Peyer's patch (tissue), 4 donors: ENCODE results near the gene SLX4IP. TPM values are rescaled to one million over a fixed set of nuclear protein-coding genes. Genes with fewer than 3 reads are reported as not detected.
A peak's percentile ranks its signal among the peaks of the same experiment; 100 is the strongest.

Experiments
- DNase-seq, 3 donors: peaks; one replicate each; pipeline ENCODE4 v3.0.0-alpha.2; 2017 to 2019
- H3K27ac ChIP-seq, 4 donors: fragments of 200-600 bp; sonication (generic); one replicate each; pipeline ENCODE4 v1.5.1; 2016 to 2019
- H3K27me3 ChIP-seq, 2 donors: fragments of 200-600 bp; sonication (generic); one replicate each; pipeline ENCODE4 v1.5.1; 2019
- H3K36me3 ChIP-seq, 3 donors: fragments of 200-600 bp; sonication (generic); one replicate each; pipeline ENCODE4 v1.5.1; 2016 to 2019
- H3K4me1 ChIP-seq, 4 donors: fragments of 200-600 bp; sonication (generic); one replicate each; pipeline ENCODE4 v1.5.1; 2016 to 2019
- H3K4me3 ChIP-seq, 4 donors: fragments of 200-600 bp; sonication (generic); 1 replicate in 3 of 4; 2 replicates in 1 of 4; pipeline ENCODE4 v1.5.1; 2016 to 2019; ENCODE audit warnings: mild to moderate bottlenecking in 1 of 4
- H3K9me3 ChIP-seq, 4 donors: fragments of 200-600 bp; sonication (generic); one replicate each; pipeline ENCODE4 v1.5.1; 2016 to 2019; ENCODE audit warnings: mild to moderate bottlenecking in 1 of 4
- POLR2A ChIP-seq, 2 donors: fragments of 450-650 bp; IDR thresholded peaks; one replicate each; pipeline ENCODE4 v1.5.1; 2017; ENCODE audit warnings: antibody characterized with exemption in 2 of 2, mild to moderate bottlenecking in 2 of 2, moderate library complexity in 2 of 2
- total RNA-seq, 4 donors: library from RNA; depleted of rRNA; stranded (reverse); fragments of >200 nt; gene quantifications; one replicate each; pipeline ENCODE4 v1.1.0, GENCODE V29; 2016
- TF ChIP-seq, protein P1 (sequence below), 6 experiments: fragments of 450-650 bp in 4 of 6; fragments of 200-600 bp in 2 of 6; sonication (generic) in 1 of 6; IDR thresholded peaks; one replicate each; pipeline ENCODE4 v1.5.1; 2017 to 2019; ENCODE audit warnings: antibody characterized with exemption in 6 of 6, mild to moderate bottlenecking in 3 of 6, moderate library complexity in 1 of 6

SLX4IP gene
- total RNA-seq, 4 donors from 2014 or later, result 6.1 to 9.0 (median 7.9) TPM

DNA sequence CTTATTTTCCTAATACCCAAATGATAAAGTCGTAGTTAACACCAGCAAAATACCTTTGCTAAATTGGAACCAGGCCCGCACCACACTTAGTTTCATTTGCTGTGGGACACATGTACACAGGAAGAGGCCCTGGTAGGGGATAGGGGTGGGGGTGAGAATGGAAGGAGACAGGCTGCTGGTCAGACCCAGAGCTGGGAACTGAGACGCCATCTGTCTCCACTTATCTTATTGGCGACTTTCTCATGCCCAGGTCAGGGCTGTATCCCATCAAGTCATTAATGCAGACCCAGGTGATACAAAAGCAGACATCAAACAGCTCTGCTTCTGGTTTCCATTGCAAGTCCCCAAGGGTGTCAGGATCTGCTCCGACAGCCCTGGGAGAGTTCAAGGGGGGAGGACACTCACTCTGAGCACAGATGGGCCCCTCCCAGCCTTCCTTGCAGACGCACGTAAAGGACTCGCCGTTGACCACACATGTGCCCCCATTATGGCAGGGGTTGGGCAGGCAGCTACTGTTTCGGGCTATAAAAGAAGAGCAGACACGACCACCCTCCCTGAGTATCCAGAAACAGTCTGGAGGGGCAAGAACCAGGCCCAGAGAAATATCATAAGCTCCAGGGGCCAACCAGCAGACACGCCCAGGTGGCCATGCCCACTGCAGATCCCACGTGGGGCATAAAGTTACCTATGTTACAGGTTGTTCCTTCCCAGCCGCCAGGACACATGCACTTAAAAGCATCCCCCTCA is 209.5 kb downstream of the SLX4IP start:
- H3K27ac ChIP-seq, result no peak overlapping the region
- no peaks in the 10 kb centered on the region for H3K27me3 ChIP-seq
- TF ChIP-seq, protein P1, sequence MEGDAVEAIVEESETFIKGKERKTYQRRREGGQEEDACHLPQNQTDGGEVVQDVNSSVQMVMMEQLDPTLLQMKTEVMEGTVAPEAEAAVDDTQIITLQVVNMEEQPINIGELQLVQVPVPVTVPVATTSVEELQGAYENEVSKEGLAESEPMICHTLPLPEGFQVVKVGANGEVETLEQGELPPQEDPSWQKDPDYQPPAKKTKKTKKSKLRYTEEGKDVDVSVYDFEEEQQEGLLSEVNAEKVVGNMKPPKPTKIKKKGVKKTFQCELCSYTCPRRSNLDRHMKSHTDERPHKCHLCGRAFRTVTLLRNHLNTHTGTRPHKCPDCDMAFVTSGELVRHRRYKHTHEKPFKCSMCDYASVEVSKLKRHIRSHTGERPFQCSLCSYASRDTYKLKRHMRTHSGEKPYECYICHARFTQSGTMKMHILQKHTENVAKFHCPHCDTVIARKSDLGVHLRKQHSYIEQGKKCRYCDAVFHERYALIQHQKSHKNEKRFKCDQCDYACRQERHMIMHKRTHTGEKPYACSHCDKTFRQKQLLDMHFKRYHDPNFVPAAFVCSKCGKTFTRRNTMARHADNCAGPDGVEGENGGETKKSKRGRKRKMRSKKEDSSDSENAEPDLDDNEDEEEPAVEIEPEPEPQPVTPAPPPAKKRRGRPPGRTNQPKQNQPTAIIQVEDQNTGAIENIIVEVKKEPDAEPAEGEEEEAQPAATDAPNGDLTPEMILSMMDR (IDR thresholded peaks at IDR 0.05), result no peak
- TF ChIP-seq POLR2A (IDR thresholded peaks at IDR 0.05), result no peak
- H3K4me3 ChIP-seq, result no peak overlapping the region
- H3K4me1 ChIP-seq, result no peaks in the 10 kb centered on the region
- peaks cover 0 to 98% (median 0%) of the 10 kb centered on the region in 3 donors for H3K36me3 ChIP-seq
- H3K9me3 ChIP-seq, result no peaks in the 10 kb centered on the region
- peak in 1 of 3 donors; percentile 40 for DNase-seq

DNA sequence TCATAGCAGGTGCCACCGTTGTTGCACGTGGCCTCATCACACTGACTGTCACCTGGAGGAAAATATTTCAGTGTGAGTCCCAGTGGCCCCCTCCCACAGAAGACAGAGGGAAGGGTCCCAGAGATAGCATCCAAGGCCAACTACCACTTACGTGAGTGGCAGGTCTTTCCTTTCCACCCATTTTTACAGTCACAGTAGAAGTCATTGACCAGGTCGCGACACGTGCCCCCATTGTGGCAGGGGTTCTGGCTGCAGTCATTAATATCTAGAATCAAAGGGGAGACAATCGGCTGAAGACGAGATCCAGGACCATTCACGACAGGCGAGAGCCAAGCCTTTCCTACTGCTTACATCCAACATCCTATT is 210.1 kb downstream of the SLX4IP start:
- H3K9me3 ChIP-seq, result no peaks in the 10 kb centered on the region
- H3K4me3 ChIP-seq, result no peak overlapping the region
- no peaks in the 10 kb centered on the region for H3K4me1 ChIP-seq
- H3K27me3 ChIP-seq, result no peaks in the 10 kb centered on the region
- peaks cover 0 to 98% (median 0%) of the 10 kb centered on the region in 3 donors for H3K36me3 ChIP-seq
- TF ChIP-seq, protein P1 (IDR thresholded peaks at IDR 0.05), result no peak
- no peak for TF ChIP-seq POLR2A (IDR thresholded peaks at IDR 0.05)
- H3K27ac ChIP-seq, result no peak overlapping the region
- peak in 1 of 3 donors; percentile 34 for DNase-seq

DNA sequence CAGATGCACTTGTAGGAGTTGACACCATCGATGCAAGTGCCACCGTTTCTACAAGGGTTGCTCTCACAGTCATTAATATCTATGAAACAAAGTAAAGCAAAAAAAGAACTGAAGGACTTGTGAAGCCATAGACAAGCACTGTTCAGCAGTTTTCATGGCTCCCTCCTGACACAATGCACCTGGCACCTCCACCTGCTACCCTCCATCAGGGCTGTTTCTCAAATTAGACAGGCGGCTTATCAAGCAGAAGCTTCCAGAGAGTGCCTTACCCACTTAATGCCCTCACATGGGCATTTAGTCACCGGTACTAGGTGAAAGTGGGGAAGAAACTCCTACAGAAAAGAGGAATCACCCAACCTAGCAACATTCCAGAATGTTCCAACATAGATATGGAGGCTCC is 210.9 kb downstream of the SLX4IP start:
- no peak for TF ChIP-seq POLR2A (IDR thresholded peaks at IDR 0.05)
- TF ChIP-seq, protein P1 (IDR thresholded peaks at IDR 0.05), result no peak
- Histone ChIP-seq H3K27me3 (no peaks in the 10 kb centered on the region), H3K4me1 (peaks cover 0 to 1% (median 0%) of the 10 kb centered on the region in 4 donors), H3K4me3 (no peak overlapping the region), H3K9me3 (no peaks in the 10 kb centered on the region), H3K27ac (no peak overlapping the region), H3K36me3 (peaks cover 0 to 99% (median 0%) of the 10 kb centered on the region in 3 donors)
- DNase-seq, result peak in 1 of 3 donors; percentile 31

DNA sequence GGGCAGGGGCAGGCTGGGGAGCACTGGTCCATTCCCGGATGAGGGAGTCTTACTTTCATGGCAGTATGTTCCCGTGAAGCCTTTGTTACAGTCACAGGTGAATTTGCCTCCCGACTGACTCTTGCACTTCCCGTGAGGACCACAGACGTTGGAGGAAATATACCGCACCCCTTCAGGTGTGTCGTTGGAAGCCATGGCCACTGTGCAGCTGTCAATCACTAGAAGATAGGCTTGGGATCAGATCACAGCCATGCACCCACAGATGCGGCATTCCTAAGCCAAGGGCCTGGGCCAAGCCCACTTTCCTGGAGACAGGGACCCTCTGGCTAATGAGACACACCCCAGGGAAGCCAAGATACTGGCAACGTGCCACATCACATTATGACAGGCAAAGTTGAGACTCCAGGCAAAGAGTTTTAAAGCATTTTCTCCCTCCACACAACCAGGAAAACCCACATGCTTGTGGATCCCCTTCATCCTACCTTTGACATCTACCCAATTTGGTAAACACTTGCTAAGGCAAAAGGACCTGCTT is 211.8 kb downstream of the SLX4IP start:
- peaks cover 0 to 99% (median 0%) of the 10 kb centered on the region in 3 donors for H3K36me3 ChIP-seq
- TF ChIP-seq, protein P1 (IDR thresholded peaks at IDR 0.05), result no peak
- no peak for TF ChIP-seq POLR2A (IDR thresholded peaks at IDR 0.05)

DNA sequence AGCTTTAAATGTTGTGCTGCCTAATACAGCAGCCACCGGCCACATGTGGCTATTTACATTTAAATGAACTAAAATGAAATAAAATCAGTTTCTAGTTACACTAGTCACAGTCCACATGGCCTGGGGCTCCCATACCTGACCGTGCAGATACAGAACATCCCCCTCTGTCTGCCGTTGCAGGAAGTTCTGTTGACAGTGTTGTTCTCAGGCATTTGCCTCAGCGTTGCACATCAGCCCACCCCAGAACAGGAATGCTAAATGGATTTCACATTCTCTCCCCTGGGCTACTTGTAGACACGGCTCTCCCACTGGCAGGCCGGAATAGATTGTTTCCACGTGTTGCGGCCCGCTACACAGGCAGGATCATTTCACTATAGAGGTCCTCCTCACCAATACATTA is 212.4 kb downstream of the SLX4IP start:
- DNase-seq, result no peak
- TF ChIP-seq, protein P1 (IDR thresholded peaks at IDR 0.05), result peak in 1 of 6 experiments; percentile 8
- TF ChIP-seq POLR2A (IDR thresholded peaks at IDR 0.05), result no peak
- H3K27me3 ChIP-seq, result no peaks in the 10 kb centered on the region
- no peak overlapping the region for H3K27ac ChIP-seq
- H3K4me3 ChIP-seq, result no peak overlapping the region
- H3K9me3 ChIP-seq, result no peaks in the 10 kb centered on the region
- H3K4me1 ChIP-seq, result peaks cover 0 to 8% (median 0%) of the 10 kb centered on the region in 4 donors
- peaks cover 0 to 98% (median 0%) of the 10 kb centered on the region in 3 donors for H3K36me3 ChIP-seq

More for the DNA sequence above, 211.8 kb downstream of the SLX4IP start:
- no peak overlapping the region for H3K4me3 ChIP-seq
- DNase-seq, result no peak
- H3K9me3 ChIP-seq, result no peaks in the 10 kb centered on the region
- peaks cover 0 to 8% (median 0%) of the 10 kb centered on the region in 4 donors for H3K4me1 ChIP-seq
- H3K27me3 ChIP-seq, result no peaks in the 10 kb centered on the region
- H3K27ac ChIP-seq, result no peak overlapping the region
